Neural cell (in vitro differentiated cells): ENCODE measurements around the gene GDPD5.

Source experiments
- CTCF ChIP-seq: fragments of 450-650 bp; IDR thresholded peaks from 2 replicates; pipeline ENCODE4 v1.5.1; 2014; ENCODE audit warnings: antibody characterized with exemption, mild to moderate bottlenecking, moderate library complexity; ENCODE audit not compliant: poor library complexity, severe bottlenecking
- EZH2 ChIP-seq: fragments of 200-600, 300-800 bp; shearing (Covaris generic), sonication (generic); IDR thresholded peaks from 2 replicates; pipeline ENCODE4 v1.6.1; 2014; ENCODE audit warnings: antibody characterized with exemption, low read length, borderline replicate concordance, mild to moderate bottlenecking; ENCODE audit not compliant: insufficient read depth, poor library complexity, severe bottlenecking
- MXI1 ChIP-seq: fragments of 450-650 bp; conservative IDR thresholded peaks from 2 replicates; pipeline ENCODE4 v1.6.1; 2014; ENCODE audit warnings: antibody characterized with exemption, mild to moderate bottlenecking; ENCODE audit not compliant: poor library complexity, severe bottlenecking
- POLR2AphosphoS5 ChIP-seq: IDR thresholded peaks from 2 replicates; pipeline ENCODE4 v1.6.1; 2012
- RAD21 ChIP-seq: fragments of 450-650 bp; conservative IDR thresholded peaks from 2 replicates; pipeline ENCODE4 v1.6.1; 2014; ENCODE audit warnings: antibody characterized with exemption, mild to moderate bottlenecking, moderate library complexity

GRCh38 chr11:75389276-75389605 lies 136.5 kb downstream of the GDPD5 start:
- TF ChIP-seq POLR2AphosphoS5 = no peak
- no peak for TF ChIP-seq CTCF
- TF ChIP-seq EZH2 = no peak
- TF ChIP-seq MXI1 = no peak
- TF ChIP-seq RAD21 = no peak
